ENCODE measurements around the gene NUP50.

NUP50 gene

GRCh38 chr22:45195616-45196015 is 31.9 kb downstream of the NUP50 start:
- H3K27ac ChIP-seq, result no peak overlapping the region
- TF ChIP-seq ZFX (IDR thresholded peaks at IDR 0.05) (no peak), CTCF (conservative IDR thresholded peaks at IDR 0.05) (no peak)

DNA sequence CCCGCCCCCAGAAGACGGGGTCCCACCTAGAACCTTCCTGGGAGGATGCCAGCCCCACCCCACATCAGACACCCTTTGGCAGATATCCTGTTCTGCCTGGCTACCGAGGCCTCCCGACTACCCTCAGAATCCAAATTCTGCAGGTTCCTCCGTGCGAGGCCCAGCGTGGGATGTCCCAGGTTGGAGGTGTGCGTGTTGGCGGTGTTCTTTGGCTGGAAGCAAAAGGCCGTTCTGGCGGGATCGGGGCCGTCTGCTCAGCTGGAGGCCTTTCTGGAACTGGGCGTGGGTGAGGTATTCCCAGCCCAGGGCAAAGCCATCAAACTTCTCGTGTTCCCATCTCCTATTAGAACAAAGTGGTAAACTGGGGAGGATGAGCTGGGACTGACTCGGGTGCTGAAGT is 32.6 kb downstream of the NUP50 start:
- no peak overlapping the region for H3K27ac ChIP-seq
- TF ChIP-seq ZFX (IDR thresholded peaks at IDR 0.05) (no peak), CTCF (conservative IDR thresholded peaks at IDR 0.05) (no peak)

- TF ChIP-seq CTCF (conservative IDR thresholded peaks at IDR 0.05), result no peak
- peak overlapping the region; percentile 67 for H3K27ac ChIP-seq
Measured at GRCh38 chr22:45196926-45197605, 33.3 kb downstream of the NUP50 start.

DNA sequence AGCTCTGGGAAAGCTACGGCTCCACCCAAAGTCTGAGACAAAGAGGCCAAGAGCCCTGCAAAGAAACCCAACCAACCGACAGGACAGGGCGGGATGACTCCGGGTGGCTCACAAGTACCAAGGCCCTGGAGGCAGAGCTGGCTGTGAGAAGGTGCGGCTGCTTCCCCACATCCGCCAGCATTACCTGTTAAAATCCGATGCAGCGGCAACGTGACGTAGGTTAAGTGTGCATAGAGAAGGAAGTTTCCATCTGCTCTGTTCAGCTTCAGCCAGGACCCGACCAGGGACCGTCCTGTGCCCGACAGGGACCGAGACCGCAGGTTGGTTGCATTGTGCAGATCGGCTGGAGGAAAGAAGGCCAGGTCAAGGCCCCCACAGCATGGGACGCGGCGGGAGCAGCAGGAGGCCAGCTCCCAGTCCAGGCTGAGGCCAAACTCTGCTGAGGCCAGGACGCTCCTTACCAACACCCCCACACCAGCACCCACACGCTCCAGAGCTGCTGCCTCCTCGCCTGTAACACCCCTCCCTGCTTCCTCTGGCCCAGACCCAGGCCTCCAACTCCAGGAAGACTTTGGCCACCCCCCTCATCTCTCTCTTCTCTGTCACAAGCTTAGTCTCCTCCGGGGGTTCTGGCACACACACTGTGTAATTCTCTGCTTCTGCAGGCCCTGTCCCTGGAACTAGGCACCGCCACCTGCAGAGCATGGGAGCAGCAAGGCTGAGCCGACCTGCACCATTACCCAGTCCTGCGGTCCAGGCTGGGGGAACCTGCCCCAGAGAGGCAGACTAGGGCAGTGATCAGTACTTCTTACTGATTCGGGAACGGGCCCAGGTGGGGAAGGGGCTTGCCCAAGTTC is 34.1 kb downstream of the NUP50 start:
- TF ChIP-seq CTCF (conservative IDR thresholded peaks at IDR 0.05), result no peak
- no peak for TF ChIP-seq ZFX (IDR thresholded peaks at IDR 0.05)
- peak overlapping the region; percentile 67 for H3K27ac ChIP-seq

GRCh38 chr22:45198463-45198795 is 34.7 kb downstream of the NUP50 start:
- TF ChIP-seq ZFX (IDR thresholded peaks at IDR 0.05), result no peak
- TF ChIP-seq CTCF (conservative IDR thresholded peaks at IDR 0.05), result no peak
- peak overlapping the region; percentile 67 for H3K27ac ChIP-seq

DNA sequence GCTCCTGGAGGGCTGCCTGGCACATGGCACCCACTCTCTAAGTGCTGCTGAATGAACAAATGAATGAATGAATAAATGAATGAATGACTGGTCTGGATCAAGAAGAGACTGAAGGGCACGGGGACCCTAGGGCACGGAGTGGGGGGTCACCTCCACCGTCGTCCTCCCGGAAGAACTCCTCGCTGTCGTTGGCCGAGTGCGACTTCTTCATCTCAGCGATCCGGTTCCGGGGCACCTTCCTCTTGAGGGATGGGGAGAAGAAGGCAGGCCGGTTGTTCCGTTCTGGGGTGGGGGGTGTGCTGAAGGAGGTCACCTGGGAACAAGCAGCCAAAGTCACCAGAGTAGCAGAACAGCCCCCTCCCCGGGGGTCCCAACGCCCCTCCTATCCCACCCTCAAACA is 36.0 kb downstream of the NUP50 start:
- TF ChIP-seq ZFX (IDR thresholded peaks at IDR 0.05) (no peak), CTCF (conservative IDR thresholded peaks at IDR 0.05) (no peak)
- peak overlapping the region; percentile 67 for H3K27ac ChIP-seq

DNA sequence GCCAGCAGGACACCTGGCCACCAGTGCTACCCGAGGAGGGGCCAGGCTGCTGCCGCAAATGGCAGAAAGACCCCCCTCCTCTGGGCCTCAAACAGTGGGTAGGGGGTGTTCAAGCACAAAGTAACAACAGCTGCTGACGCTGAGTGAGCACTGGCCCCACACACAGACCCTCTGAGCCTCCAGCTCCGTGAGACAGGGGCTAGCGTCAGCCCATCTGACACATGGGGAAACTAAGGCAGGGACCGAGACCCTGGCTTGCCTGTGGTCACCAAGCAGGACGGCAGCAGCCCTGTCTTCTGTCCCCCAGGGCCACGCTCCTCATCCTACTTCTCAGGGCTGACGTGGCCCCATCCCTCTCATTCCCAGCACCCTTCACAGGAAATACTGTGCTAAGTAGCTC is 36.5 kb downstream of the NUP50 start:
- TF ChIP-seq ZFX (IDR thresholded peaks at IDR 0.05) (no peak), CTCF (conservative IDR thresholded peaks at IDR 0.05) (no peak)
- H3K27ac ChIP-seq, result no peak overlapping the region; the same call in 1 of the 2 replicates
